HepG2 (cell line): Measurements from ENCODE around the gene NPPC. TPM values are rescaled to one million over a fixed set of nuclear protein-coding genes. Genes with fewer than 3 reads are reported as not detected.
"Not testable (repeated sequence)": the region's sequence is repeated elsewhere in the genome, so short reads cannot be mapped to it uniquely, and the experiment has no call there.

Experiments used
- ATAC-seq: fragments of 200-7000 bp; cut with Tn5 transposase; 3 replicates; pipeline ENCODE4 v1.9.1; 2020; ENCODE audit warnings: mild to moderate bottlenecking, moderate library complexity
- BruUV-seq: library from RNA; stranded (reverse); fragments of 400-500 nt; replicated peaks from 2 replicates; lab custom pipeline; 2021; lab: Mats Ljungman, UMichigan
- CTCF ChIA-PET: fragments of 300-600 bp; formaldehyde crosslinking; extraction: SDS; loops from one replicate; lab custom pipeline; 2021; ENCODE audit warnings: low total read pairs, inconsistent platforms, low intra/inter-chr PET ratio; lab: Yijun Ruan, JAX
- POLR2A ChIA-PET: fragments of 350-600 bp; sonication (Branson Sonifier 250); formaldehyde crosslinking; loops from one replicate; lab custom pipeline; 2020; ENCODE audit warnings: antibody characterized with exemption, inconsistent platforms; lab: Yijun Ruan, JAX
- DNase-seq: peaks from one replicate; pipeline ENCODE4 v3.0.0-alpha.2; 2015; ENCODE audit warnings: low spot score
- FAIRE-seq: peaks from 3 replicates; lab custom pipeline; 2011; peaks lifted over from hg19 to GRCh38; lab: Jason Lieb, UNC
- H2AFZ ChIP-seq: one replicate; pipeline ENCODE4 v1.6.1; 2011; ENCODE audit warnings: low read length, inconsistent platforms
- H3K27ac ChIP-seq: fragments of 300-600 bp; 3 replicates; pipeline ENCODE4 v1.8.0; 2011; ENCODE audit warnings: mixed run types, mild to moderate bottlenecking, mixed read lengths, low read length, inconsistent platforms; ENCODE audit not compliant: insufficient read depth; ENCODE audit errors: extremely low read length
- H3K27me3 ChIP-seq, 2 experiments: fragments of 200-600 bp in 1 of 2; 2 replicates in 1 of 2; 3 replicates in 1 of 2; pipeline versions ENCODE4 v1.6.0 to v1.8.0; 2011; ENCODE audit warnings: low read length in 2 of 2, mild to moderate bottlenecking in 2 of 2, moderate library complexity in 2 of 2, inconsistent platforms in 1 of 2; ENCODE audit not compliant: insufficient read depth in 2 of 2, control insufficient read depth in 1 of 2
- H3K36me3 ChIP-seq, 2 experiments: fragments of 200-600 bp in 1 of 2; replicated peaks in 1 of 2; 2 replicates in 1 of 2; 3 replicates in 1 of 2; pipeline versions ENCODE4 v1.5.1 to v1.8.0; 2011; ENCODE audit warnings: low read length in 2 of 2, inconsistent platforms in 1 of 2; ENCODE audit not compliant: insufficient read depth in 2 of 2, control insufficient read depth in 1 of 2
- H3K4me1 ChIP-seq: 2 replicates; pipeline ENCODE4 v1.5.1; 2012; ENCODE audit warnings: low read length, inconsistent platforms; ENCODE audit not compliant: insufficient read depth
- H3K4me2 ChIP-seq: 2 replicates; pipeline ENCODE4 v1.6.0; 2011; ENCODE audit warnings: low read depth, low read length, inconsistent platforms
- H3K4me3 ChIP-seq, 3 experiments: fragments of 200-600 bp in 1 of 3; sonication (generic), shearing (Covaris generic) in 1 of 3; replicated peaks in 1 of 3; 2 replicates each; pipeline ENCODE4 v1.5.1; 2011 to 2016; ENCODE audit warnings: low read length in 3 of 3, inconsistent platforms in 2 of 3, low read depth in 2 of 3, mild to moderate bottlenecking in 2 of 3, control low read depth in 1 of 3, mixed read lengths in 1 of 3; ENCODE audit not compliant: insufficient read depth in 1 of 3
- H3K79me2 ChIP-seq: one replicate; pipeline ENCODE4 v1.6.1; 2011; ENCODE audit warnings: low read length, inconsistent platforms; ENCODE audit not compliant: insufficient read depth
- H3K9ac ChIP-seq: 2 replicates; pipeline ENCODE4 v1.6.0; 2011; ENCODE audit warnings: mild to moderate bottlenecking, low read depth, low read length, inconsistent platforms; ENCODE audit not compliant: insufficient read depth
- H3K9me3 ChIP-seq: 2 replicates; pipeline ENCODE4 v1.5.1; 2012; ENCODE audit warnings: mild to moderate bottlenecking, low read length
- H4K20me1 ChIP-seq: 2 replicates; pipeline ENCODE4 v1.6.0; 2011; ENCODE audit warnings: inconsistent platforms, mild to moderate bottlenecking, low read length, moderate library complexity; ENCODE audit not compliant: insufficient read depth
- KDM5B ChIP-seq: sonication (generic); formaldehyde crosslinking; IDR thresholded peaks from 2 replicates; pipeline ENCODE4 v1.4.0; 2020; ENCODE audit warnings: missing genetic modification reagents, mild to moderate bottlenecking, borderline replicate concordance
- SRF ChIP-seq: IDR thresholded peaks from 2 replicates; pipeline ENCODE4 v1.6.1; 2011; ENCODE audit warnings: mild to moderate bottlenecking, low read depth, low read length, moderate library complexity
- TEAD2 ChIP-seq: sonication (generic); formaldehyde crosslinking; IDR thresholded peaks from 2 replicates; pipeline ENCODE4 v1.9.0; 2021; ENCODE audit warnings: missing genetic modification reagents
- ZNF234 ChIP-seq: sonication (generic); formaldehyde crosslinking; conservative IDR thresholded peaks from 2 replicates; pipeline ENCODE4 v1.5.1; 2020; ENCODE audit warnings: mild to moderate bottlenecking, missing genetic modification reagents
- ZNF552 ChIP-seq: sonication (generic); formaldehyde crosslinking; IDR thresholded peaks from 2 replicates; pipeline ENCODE4 v1.9.0; 2022; ENCODE audit warnings: missing genetic modification reagents, mild to moderate bottlenecking, borderline replicate concordance
- WGBS: methylation state at CpG from one replicate; pipeline ENCODE4 v1.1.6; 2017; ENCODE audit warnings: low lambda C conversion rate; 5-methylcytosine and 5-hydroxymethylcytosine counted together
- in situ Hi-C: cut with HindIII; loops from 2 replicates; pipeline ENCODE4 v1.10.0; 2017; ENCODE audit warnings: low pct_unique_long_range_greater_than_20kb; ENCODE audit not compliant: extremely low pct_ligation_motif_present
- intact Hi-C: fragments of 100-400 bp; cut with micrococcal nuclease; formaldehyde crosslinking; loops from one replicate; pipeline ENCODE4 v1.10.0; 2022; ENCODE audit not compliant: unreplicated experiment
- polyA plus RNA-seq, 8 experiments: library from polyadenylated mRNA; depleted of rRNA in 3 of 8; stranded (reverse) in 7 of 8; unstranded in 1 of 8; fragments of >200 nt; fragmentation: Illumina TruSeq in 4 of 8; extraction: Trizol in 4 of 8; gene quantifications; 2 replicates each; pipeline versions ENCODE4 v1.2.1 to v1.2.3, GENCODE V29; 2011 to 2016; ENCODE audit warnings: low read depth in 4 of 8, missing spikeins in 1 of 8, mixed read lengths in 1 of 8; ENCODE audit not compliant: insufficient read depth in 1 of 8
- total RNA-seq, 5 experiments: library from RNA; depleted of rRNA; stranded (reverse); fragments of >200 nt; fragmentation: Illumina TruSeq; extraction: Trizol; gene quantifications; 2 replicates each; pipeline ENCODE4 v1.2.3, GENCODE V29; 2016; ENCODE audit warnings: low read depth in 1 of 5
- TF ChIP-seq, protein P1 (sequence below): sonication (generic); formaldehyde crosslinking; IDR thresholded peaks from 2 replicates; pipeline ENCODE4 v1.4.0; 2020; ENCODE audit warnings: missing genetic modification reagents
- TF ChIP-seq, protein P2 (sequence below): IDR thresholded peaks from 2 replicates; pipeline ENCODE4 v1.4.0; 2020; ENCODE audit warnings: mild to moderate bottlenecking, missing genetic modification reagents

Gene NPPC
- total and polyA plus RNA-seq, 2 of the 13 experiments (the other 11 are each of a cell fraction or from before 2014, with no cell fraction given), result 0.11 TPM; not detected in 1

DNA sequence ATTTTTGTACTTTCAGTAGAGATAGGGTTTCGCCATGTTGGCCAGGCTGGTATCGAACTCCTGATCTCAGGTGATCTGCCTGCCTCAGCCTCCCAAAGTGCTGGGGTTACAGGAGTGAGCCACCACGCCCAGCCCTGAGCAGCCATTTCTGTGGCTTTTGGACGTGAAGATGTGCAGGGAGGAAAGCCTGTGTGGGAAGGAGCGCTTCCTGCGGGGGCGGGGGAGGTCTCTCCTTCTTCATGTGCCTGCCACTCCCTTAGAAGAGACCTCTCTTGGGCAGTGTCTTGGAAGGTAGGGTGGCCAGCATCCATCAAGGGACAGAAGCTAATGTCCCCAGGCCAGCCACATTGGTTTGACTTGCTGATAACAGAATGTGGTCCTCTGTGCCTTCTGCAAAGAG is 16.0 kb downstream of the NPPC start:
- H3K9ac ChIP-seq, POLR2A ChIA-PET, H3K79me2 ChIP-seq, DNase-seq, H3K36me3 ChIP-seq, H2AFZ ChIP-seq, ATAC-seq, H4K20me1 ChIP-seq, H3K4me2 ChIP-seq, FAIRE-seq, H3K4me1 ChIP-seq, H3K4me3 ChIP-seq, H3K27ac ChIP-seq, in situ Hi-C loops, H3K9me3 ChIP-seq, intact Hi-C loops, CTCF ChIA-PET, BruUV-seq: not testable (repeated sequence)
- WGBS, result 49% methylated on average over 7 of the region's 7 CpGs
- H3K27me3 ChIP-seq, result peaks cover 5 to 52% of the 10 kb centered on the region in 2 experiments

DNA sequence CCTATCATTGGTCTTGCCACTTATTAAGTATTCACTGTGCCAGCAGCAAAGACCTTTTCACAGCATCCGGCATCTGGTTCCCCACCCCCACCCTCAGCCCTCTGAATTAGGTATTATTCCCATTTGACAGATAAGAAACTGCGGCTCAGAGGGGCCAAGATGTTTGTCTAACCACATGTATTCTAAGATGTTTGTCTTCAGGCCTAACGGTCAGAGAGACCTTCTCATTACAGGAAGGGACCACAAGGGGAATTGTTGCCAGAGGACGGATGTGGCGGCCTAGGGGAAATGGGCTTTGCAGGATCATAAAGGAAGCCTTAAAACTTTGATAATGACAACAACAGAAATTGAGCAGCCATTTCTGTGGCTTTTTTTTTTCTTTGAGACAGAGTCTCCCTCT is 16.6 kb downstream of the NPPC start:
- Histone ChIP-seq H3K36me3 (no peaks in the 10 kb centered on the region), H2AFZ (no peak overlapping the region), H3K79me2 (no peaks in the 10 kb centered on the region), H3K27ac (no peak overlapping the region), H3K4me2 (no peak overlapping the region), H3K4me1 (peaks cover 8% of the 10 kb centered on the region), H4K20me1 (no peaks in the 10 kb centered on the region), H3K9ac (no peak overlapping the region), H3K27me3 (peaks cover 5 to 50% of the 10 kb centered on the region in 2 experiments), H3K4me3 (no peak overlapping the region), H3K9me3 (no peaks in the 10 kb centered on the region)
- ChIA-PET POLR2A (no interaction called here), CTCF (no interaction called here)
- ATAC-seq (no peak), DNase-seq (no peak), FAIRE-seq (no peak)
- intact Hi-C loops (loop anchor here (10.0 kb wide), 1 partner anchor 615 kb away; the partner anchor contains the start of genes CHRND and PRSS56), in situ Hi-C loops (loop anchor here (5.0 kb wide), 2 partner anchors 418 to 533 kb away; no protein-coding TSS in a partner anchor)
- no TSS peak for BruUV-seq
- 54% methylated on average over 5 of the region's 5 CpGs for WGBS
- TF ChIP-seq TEAD2 (CRISPR knock-in tag), result no peak
- TF ChIP-seq, protein P1, sequence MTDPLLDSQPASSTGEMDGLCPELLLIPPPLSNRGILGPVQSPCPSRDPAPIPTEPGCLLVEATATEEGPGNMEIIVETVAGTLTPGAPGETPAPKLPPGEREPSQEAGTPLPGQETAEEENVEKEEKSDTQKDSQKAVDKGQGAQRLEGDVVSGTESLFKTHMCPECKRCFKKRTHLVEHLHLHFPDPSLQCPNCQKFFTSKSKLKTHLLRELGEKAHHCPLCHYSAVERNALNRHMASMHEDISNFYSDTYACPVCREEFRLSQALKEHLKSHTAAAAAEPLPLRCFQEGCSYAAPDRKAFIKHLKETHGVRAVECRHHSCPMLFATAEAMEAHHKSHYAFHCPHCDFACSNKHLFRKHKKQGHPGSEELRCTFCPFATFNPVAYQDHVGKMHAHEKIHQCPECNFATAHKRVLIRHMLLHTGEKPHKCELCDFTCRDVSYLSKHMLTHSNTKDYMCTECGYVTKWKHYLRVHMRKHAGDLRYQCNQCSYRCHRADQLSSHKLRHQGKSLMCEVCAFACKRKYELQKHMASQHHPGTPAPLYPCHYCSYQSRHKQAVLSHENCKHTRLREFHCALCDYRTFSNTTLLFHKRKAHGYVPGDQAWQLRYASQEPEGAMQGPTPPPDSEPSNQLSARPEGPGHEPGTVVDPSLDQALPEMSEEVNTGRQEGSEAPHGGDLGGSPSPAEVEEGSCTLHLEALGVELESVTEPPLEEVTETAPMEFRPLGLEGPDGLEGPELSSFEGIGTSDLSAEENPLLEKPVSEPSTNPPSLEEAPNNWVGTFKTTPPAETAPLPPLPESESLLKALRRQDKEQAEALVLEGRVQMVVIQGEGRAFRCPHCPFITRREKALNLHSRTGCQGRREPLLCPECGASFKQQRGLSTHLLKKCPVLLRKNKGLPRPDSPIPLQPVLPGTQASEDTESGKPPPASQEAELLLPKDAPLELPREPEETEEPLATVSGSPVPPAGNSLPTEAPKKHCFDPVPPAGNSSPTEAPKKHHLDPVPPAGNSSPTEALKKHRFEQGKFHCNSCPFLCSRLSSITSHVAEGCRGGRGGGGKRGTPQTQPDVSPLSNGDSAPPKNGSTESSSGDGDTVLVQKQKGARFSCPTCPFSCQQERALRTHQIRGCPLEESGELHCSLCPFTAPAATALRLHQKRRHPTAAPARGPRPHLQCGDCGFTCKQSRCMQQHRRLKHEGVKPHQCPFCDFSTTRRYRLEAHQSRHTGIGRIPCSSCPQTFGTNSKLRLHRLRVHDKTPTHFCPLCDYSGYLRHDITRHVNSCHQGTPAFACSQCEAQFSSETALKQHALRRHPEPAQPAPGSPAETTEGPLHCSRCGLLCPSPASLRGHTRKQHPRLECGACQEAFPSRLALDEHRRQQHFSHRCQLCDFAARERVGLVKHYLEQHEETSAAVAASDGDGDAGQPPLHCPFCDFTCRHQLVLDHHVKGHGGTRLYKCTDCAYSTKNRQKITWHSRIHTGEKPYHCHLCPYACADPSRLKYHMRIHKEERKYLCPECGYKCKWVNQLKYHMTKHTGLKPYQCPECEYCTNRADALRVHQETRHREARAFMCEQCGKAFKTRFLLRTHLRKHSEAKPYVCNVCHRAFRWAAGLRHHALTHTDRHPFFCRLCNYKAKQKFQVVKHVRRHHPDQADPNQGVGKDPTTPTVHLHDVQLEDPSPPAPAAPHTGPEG (CRISPR knock-in tag), result no peak
- TF ChIP-seq ZNF234 (CRISPR knock-in tag), result no peak
- no peak for TF ChIP-seq ZNF552 (CRISPR knock-in tag)
- TF ChIP-seq, protein P2, sequence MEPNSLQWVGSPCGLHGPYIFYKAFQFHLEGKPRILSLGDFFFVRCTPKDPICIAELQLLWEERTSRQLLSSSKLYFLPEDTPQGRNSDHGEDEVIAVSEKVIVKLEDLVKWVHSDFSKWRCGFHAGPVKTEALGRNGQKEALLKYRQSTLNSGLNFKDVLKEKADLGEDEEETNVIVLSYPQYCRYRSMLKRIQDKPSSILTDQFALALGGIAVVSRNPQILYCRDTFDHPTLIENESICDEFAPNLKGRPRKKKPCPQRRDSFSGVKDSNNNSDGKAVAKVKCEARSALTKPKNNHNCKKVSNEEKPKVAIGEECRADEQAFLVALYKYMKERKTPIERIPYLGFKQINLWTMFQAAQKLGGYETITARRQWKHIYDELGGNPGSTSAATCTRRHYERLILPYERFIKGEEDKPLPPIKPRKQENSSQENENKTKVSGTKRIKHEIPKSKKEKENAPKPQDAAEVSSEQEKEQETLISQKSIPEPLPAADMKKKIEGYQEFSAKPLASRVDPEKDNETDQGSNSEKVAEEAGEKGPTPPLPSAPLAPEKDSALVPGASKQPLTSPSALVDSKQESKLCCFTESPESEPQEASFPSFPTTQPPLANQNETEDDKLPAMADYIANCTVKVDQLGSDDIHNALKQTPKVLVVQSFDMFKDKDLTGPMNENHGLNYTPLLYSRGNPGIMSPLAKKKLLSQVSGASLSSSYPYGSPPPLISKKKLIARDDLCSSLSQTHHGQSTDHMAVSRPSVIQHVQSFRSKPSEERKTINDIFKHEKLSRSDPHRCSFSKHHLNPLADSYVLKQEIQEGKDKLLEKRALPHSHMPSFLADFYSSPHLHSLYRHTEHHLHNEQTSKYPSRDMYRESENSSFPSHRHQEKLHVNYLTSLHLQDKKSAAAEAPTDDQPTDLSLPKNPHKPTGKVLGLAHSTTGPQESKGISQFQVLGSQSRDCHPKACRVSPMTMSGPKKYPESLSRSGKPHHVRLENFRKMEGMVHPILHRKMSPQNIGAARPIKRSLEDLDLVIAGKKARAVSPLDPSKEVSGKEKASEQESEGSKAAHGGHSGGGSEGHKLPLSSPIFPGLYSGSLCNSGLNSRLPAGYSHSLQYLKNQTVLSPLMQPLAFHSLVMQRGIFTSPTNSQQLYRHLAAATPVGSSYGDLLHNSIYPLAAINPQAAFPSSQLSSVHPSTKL (CRISPR knock-in tag), result no peak
- no peak for TF ChIP-seq KDM5B (CRISPR knock-in tag)
- no peak for TF ChIP-seq SRF
